ENCODE data around the gene TIMM22. TPM values are rescaled to one million over a fixed set of nuclear protein-coding genes. Genes with fewer than 3 reads are reported as not detected.
"Not testable (repeated sequence)": the region's sequence is repeated elsewhere in the genome, so short reads cannot be mapped to it uniquely, and the experiment has no call there.

The TIMM22 gene
- total RNA-seq, 1 experiment from 2014 or later, result 14.0 TPM

DNA sequence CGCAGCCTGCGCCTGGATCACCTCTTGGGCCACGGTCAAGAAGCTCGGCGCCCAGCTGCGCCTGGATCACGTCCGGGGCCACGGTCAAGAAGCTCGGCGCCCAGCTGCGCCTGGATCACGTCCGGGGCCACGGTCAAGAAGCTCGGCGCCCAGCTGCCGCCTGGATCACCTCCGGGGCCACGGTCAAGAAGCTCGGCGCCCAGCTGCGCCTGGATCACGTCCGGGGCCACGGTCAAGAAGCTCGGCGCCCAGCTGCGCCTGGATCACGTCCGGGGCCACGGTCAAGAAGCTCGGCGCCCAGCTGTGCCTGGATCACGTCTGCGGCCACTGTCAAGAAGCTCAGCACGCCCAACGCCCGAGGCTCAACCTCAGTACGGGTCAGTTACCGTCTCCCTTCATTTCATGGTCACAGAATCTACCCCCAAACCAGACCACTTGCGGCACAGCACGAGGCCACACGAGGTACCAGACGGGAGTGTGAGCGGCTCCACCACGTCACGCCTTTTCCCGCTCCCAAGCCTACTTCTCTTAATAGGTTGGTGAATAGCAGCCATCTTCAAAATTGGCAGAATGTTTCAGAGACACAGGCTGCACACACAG is 51.7 kb downstream of the TIMM22 start:
- H3K4me1 ChIP-seq (ENCODE audit: control insufficient read depth in 1 of 2, insufficient read depth in 2 of 2, low read length in 2 of 2); H3K9ac ChIP-seq (ENCODE audit: low read length); H2AFZ ChIP-seq (ENCODE audit: low read depth, low read length, poor library complexity, severe bottlenecking); H3K36me3 ChIP-seq (ENCODE audit: control insufficient read depth in 1 of 2, insufficient read depth in 2 of 2, low read length in 2 of 2); DNase-seq (ENCODE audit: low read depth, low spot score); BruUV-seq (replicated peaks); H3K27me3 ChIP-seq (ENCODE audit: insufficient read depth, low read length); intact Hi-C loops (cut with micrococcal nuclease); H4K20me1 ChIP-seq (ENCODE audit: insufficient read depth); ATAC-seq; H3K4me2 ChIP-seq (ENCODE audit: low read length); H3K9me3 ChIP-seq (ENCODE audit: control insufficient read depth in 1 of 2, insufficient read depth in 1 of 2, low read depth in 1 of 2, low read length in 2 of 2); POLR2A ChIA-PET; H3K27ac ChIP-seq (ENCODE audit: low read depth, low read length); H3K79me2 ChIP-seq (ENCODE audit: insufficient read depth, low read length); H3K4me3 ChIP-seq (replicated peaks in 1 of 2; ENCODE audit: low read depth in 1 of 2, low read length in 2 of 2); H3K9me2 ChIP-seq (ENCODE audit: insufficient read depth); RAD21 ChIA-PET (ENCODE audit: low non-redundant PET in 1 of 2, low total read pairs in 2 of 2, uncharacterized antibody in 2 of 2, unreplicated experiment in 2 of 2): not testable (repeated sequence)
- CTCF ChIA-PET, result interaction anchor here (0.7 to 1.3 kb wide), 3 partner anchors 9 to 139 kb away, joined by 3 to 5 read pairs (median 3); no protein-coding TSS in a partner anchor

DNA sequence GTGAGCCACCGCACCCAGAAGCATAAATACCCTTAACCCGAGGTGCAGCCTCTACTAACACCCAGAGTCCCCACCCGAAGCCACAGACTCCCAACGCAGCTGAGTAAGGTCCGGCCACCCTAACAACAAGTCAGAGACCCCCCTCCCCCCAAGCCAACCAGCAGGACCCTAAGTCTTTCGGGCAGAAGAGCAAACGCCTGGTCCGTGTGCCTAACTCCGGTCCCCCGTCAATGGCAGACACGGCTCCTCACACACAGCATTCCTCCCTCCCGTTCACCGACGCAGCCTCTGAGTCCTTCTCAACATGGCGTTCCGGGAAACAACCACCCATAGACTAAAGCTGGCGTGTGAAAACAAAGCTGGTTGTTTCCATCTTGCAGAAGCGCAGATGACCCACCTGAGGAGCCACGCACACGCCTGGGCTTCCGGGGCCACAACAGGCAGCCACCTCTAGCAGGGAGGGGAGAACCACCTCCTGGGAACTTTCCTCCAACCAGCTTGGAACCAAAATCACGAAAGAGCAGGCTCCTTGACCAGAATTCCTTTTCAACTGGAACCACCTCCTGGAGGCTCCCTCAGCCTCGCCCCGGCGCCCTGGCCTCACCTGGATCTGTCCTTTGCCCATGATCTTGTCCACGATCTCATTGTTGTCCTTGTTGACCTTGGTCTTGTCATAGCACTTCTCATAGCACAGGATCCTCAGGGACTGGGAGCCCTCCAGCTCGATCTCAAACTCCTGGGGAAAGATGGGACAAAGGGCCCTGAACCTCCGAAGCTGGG is 52.7 kb downstream of the TIMM22 start:
- intact Hi-C loops (cut with micrococcal nuclease), result no loop called here
- POLR2A ChIA-PET, result no interaction called here
- no peak for TF ChIP-seq POLR2AphosphoS5 (IDR thresholded peaks at IDR 0.05; ENCODE audit: low read depth, low read length)
- TF ChIP-seq, protein P1, sequence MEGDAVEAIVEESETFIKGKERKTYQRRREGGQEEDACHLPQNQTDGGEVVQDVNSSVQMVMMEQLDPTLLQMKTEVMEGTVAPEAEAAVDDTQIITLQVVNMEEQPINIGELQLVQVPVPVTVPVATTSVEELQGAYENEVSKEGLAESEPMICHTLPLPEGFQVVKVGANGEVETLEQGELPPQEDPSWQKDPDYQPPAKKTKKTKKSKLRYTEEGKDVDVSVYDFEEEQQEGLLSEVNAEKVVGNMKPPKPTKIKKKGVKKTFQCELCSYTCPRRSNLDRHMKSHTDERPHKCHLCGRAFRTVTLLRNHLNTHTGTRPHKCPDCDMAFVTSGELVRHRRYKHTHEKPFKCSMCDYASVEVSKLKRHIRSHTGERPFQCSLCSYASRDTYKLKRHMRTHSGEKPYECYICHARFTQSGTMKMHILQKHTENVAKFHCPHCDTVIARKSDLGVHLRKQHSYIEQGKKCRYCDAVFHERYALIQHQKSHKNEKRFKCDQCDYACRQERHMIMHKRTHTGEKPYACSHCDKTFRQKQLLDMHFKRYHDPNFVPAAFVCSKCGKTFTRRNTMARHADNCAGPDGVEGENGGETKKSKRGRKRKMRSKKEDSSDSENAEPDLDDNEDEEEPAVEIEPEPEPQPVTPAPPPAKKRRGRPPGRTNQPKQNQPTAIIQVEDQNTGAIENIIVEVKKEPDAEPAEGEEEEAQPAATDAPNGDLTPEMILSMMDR (IDR thresholded peaks at IDR 0.05 in 2 of 3, conservative IDR thresholded peaks at IDR 0.05 in 1 of 3; ENCODE audit: borderline replicate concordance in 1 of 3, insufficient read depth in 1 of 3, low read depth in 2 of 3, low read length in 2 of 3), result no peak
- no peak for TF ChIP-seq RAD21 (IDR thresholded peaks at IDR 0.05; ENCODE audit: low read depth)
- no peak for TF ChIP-seq CEBPB (IDR thresholded peaks at IDR 0.05; ENCODE audit: low read depth)
- no peak for TF ChIP-seq CBX3 (IDR thresholded peaks at IDR 0.05; ENCODE audit: low read depth)
- no peak for TF ChIP-seq ZFX (IDR thresholded peaks at IDR 0.05)
- TF ChIP-seq ZNF274 (IDR thresholded peaks at IDR 0.05; ENCODE audit: low read depth, low read length), result no peak
- TF ChIP-seq, protein P2, sequence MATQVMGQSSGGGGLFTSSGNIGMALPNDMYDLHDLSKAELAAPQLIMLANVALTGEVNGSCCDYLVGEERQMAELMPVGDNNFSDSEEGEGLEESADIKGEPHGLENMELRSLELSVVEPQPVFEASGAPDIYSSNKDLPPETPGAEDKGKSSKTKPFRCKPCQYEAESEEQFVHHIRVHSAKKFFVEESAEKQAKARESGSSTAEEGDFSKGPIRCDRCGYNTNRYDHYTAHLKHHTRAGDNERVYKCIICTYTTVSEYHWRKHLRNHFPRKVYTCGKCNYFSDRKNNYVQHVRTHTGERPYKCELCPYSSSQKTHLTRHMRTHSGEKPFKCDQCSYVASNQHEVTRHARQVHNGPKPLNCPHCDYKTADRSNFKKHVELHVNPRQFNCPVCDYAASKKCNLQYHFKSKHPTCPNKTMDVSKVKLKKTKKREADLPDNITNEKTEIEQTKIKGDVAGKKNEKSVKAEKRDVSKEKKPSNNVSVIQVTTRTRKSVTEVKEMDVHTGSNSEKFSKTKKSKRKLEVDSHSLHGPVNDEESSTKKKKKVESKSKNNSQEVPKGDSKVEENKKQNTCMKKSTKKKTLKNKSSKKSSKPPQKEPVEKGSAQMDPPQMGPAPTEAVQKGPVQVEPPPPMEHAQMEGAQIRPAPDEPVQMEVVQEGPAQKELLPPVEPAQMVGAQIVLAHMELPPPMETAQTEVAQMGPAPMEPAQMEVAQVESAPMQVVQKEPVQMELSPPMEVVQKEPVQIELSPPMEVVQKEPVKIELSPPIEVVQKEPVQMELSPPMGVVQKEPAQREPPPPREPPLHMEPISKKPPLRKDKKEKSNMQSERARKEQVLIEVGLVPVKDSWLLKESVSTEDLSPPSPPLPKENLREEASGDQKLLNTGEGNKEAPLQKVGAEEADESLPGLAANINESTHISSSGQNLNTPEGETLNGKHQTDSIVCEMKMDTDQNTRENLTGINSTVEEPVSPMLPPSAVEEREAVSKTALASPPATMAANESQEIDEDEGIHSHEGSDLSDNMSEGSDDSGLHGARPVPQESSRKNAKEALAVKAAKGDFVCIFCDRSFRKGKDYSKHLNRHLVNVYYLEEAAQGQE (IDR thresholded peaks at IDR 0.05; ENCODE audit: low read depth), result no peak
- TF ChIP-seq JUND (IDR thresholded peaks at IDR 0.05), result no peak
- no peak for TF ChIP-seq ATF3 (IDR thresholded peaks at IDR 0.05)
- TF ChIP-seq TCF7L2 (IDR thresholded peaks at IDR 0.05; ENCODE audit: borderline replicate concordance, extremely low read depth, insufficient read depth, insufficient read length), result no peak
- no peak for TF ChIP-seq ELF1 (IDR thresholded peaks at IDR 0.05; ENCODE audit: borderline replicate concordance, low read depth)
- TF ChIP-seq SIN3A (IDR thresholded peaks at IDR 0.05; ENCODE audit: low read depth), result no peak
- TF ChIP-seq SP1 (IDR thresholded peaks at IDR 0.05; ENCODE audit: low read depth), result no peak

More for the DNA sequence above, 52.7 kb downstream of the TIMM22 start:
- Histone ChIP-seq H3K4me1 (ENCODE audit: control insufficient read depth in 1 of 2, insufficient read depth in 2 of 2, low read length in 2 of 2) (no peaks in the 10 kb centered on the region), H3K4me2 (ENCODE audit: low read length) (no peak overlapping the region), H4K20me1 (ENCODE audit: insufficient read depth) (no peaks in the 10 kb centered on the region), H3K27me3 (ENCODE audit: insufficient read depth, low read length) (no peaks in the 10 kb centered on the region), H3K36me3 (ENCODE audit: control insufficient read depth in 1 of 2, insufficient read depth in 2 of 2, low read length in 2 of 2) (no peaks in the 10 kb centered on the region), H3K9me2 (ENCODE audit: insufficient read depth) (no peaks in the 10 kb centered on the region), H3K27ac (ENCODE audit: low read depth, low read length) (no peak overlapping the region), H3K4me3 (replicated peaks in 1 of 2; ENCODE audit: low read depth in 1 of 2, low read length in 2 of 2) (no peak overlapping the region), H3K9ac (ENCODE audit: low read length) (no peak overlapping the region), H2AFZ (ENCODE audit: low read depth, low read length, poor library complexity, severe bottlenecking) (no peak overlapping the region), H3K9me3 (ENCODE audit: control insufficient read depth in 1 of 2, insufficient read depth in 1 of 2, low read depth in 1 of 2, low read length in 2 of 2) (no peaks in the 10 kb centered on the region), H3K79me2 (ENCODE audit: insufficient read depth, low read length) (no peaks in the 10 kb centered on the region)
- CTCF ChIA-PET, result interaction anchor here (1.3 kb wide), 1 partner anchor 138 kb away, joined by 3 read pairs; no protein-coding TSS in a partner anchor
- no peak for DNase-seq (ENCODE audit: low read depth, low spot score)
- RAD21 ChIA-PET (ENCODE audit: low non-redundant PET in 1 of 2, low total read pairs in 2 of 2, uncharacterized antibody in 2 of 2, unreplicated experiment in 2 of 2), result no interaction called here
- no peak for ATAC-seq
- no TSS peak for BruUV-seq (replicated peaks)

Measured in HCT116 (cell line).